ENCODE measurements around the gene BRD3.

BRD3 gene

GRCh38 chr9:133987446-133987788 is 80.4 kb downstream of the BRD3 start:
- no peak for DNase-seq (ENCODE audit: low read depth)
- no peak for TF ChIP-seq CTCF (IDR thresholded peaks at IDR 0.05; ENCODE audit: control insufficient read depth, extremely low read depth, insufficient read depth)
- H3K4me3 ChIP-seq (ENCODE audit: low read depth, low read length), result no peak overlapping the region

- no peak for TF ChIP-seq CTCF (IDR thresholded peaks at IDR 0.05; ENCODE audit: control insufficient read depth, extremely low read depth, insufficient read depth)
- no peak for DNase-seq (ENCODE audit: low read depth)
Measured at GRCh38 chr9:133986774-133987445, 80.9 kb downstream of the BRD3 start.

GRCh38 chr9:133986061-133986460 is 81.8 kb downstream of the BRD3 start:
- H3K4me3 ChIP-seq (ENCODE audit: low read depth, low read length), result no peak overlapping the region
- DNase-seq (ENCODE audit: low read depth), result no peak
- TF ChIP-seq CTCF (IDR thresholded peaks at IDR 0.05; ENCODE audit: control insufficient read depth, extremely low read depth, insufficient read depth), result no peak

More at GRCh38 chr9:133986774-133987445, 80.9 kb downstream of the BRD3 start:
- H3K4me3 ChIP-seq (ENCODE audit: low read depth, low read length), result no peak overlapping the region

GRCh38 chr9:133982971-133983720 is 84.7 kb downstream of the BRD3 start:
- DNase-seq (ENCODE audit: low read depth), result no peak
- no peak overlapping the region for H3K4me3 ChIP-seq (ENCODE audit: low read depth, low read length)
- no peak for TF ChIP-seq CTCF (IDR thresholded peaks at IDR 0.05; ENCODE audit: control insufficient read depth, extremely low read depth, insufficient read depth)

- DNase-seq (ENCODE audit: low read depth), result no peak
- TF ChIP-seq CTCF (IDR thresholded peaks at IDR 0.05; ENCODE audit: control insufficient read depth, extremely low read depth, insufficient read depth), result no peak
Measured at GRCh38 chr9:133981958-133982681, 85.7 kb downstream of the BRD3 start.

GRCh38 chr9:133981589-133981957 is 86.3 kb downstream of the BRD3 start:
- no peak for DNase-seq (ENCODE audit: low read depth)
- TF ChIP-seq CTCF (IDR thresholded peaks at IDR 0.05; ENCODE audit: control insufficient read depth, extremely low read depth, insufficient read depth), result no peak
- H3K4me3 ChIP-seq (ENCODE audit: low read depth, low read length), result no peak overlapping the region

More at GRCh38 chr9:133981958-133982681, 85.7 kb downstream of the BRD3 start:
- no peak overlapping the region for H3K4me3 ChIP-seq (ENCODE audit: low read depth, low read length)
